DMS79 treated with DMSO at 0.1 percent for 48 hours (cell line): ENCODE data around the gene RNU1-3.
A peak's percentile ranks its signal among the peaks of the same experiment; 100 is the strongest.
"Not testable (repeated sequence)": the region's sequence is repeated elsewhere in the genome, so short reads cannot be mapped to it uniquely, and the experiment has no call there.

Experiments
- DNase-seq: peaks from one replicate; lab custom pipeline; 2025; lab: John Stamatoyannopoulos, UW

RNU1-3 gene

GRCh38 chr1:16666502-16667413 lies at the start of gene RNU1-3:
TSS of gene RNU1-3 (minus strand) at chr1:16666948.
- DNase-seq = not testable (repeated sequence)

- DNase-seq = not testable (repeated sequence)
Observed at GRCh38 chr1:16713480-16713879, 46.7 kb upstream of the RNU1-3 start.

GRCh38 chr1:16712984-16713383 lies 46.2 kb upstream of the RNU1-3 start:
- DNase-seq = not testable (repeated sequence)

- DNase-seq = not testable (repeated sequence)
Observed at GRCh38 chr1:16712582-16712981, 45.8 kb upstream of the RNU1-3 start.

- DNase-seq = not testable (repeated sequence)
Observed at GRCh38 chr1:16712131-16712530, 45.4 kb upstream of the RNU1-3 start.

- DNase-seq = not testable (repeated sequence)
Observed at GRCh38 chr1:16710618-16711017, 43.9 kb upstream of the RNU1-3 start.

- DNase-seq = peak; percentile 79
Observed at GRCh38 chr1:16709659-16710087, 42.9 kb upstream of the RNU1-3 start.

GRCh38 chr1:16708704-16709103 lies 42.0 kb upstream of the RNU1-3 start:
- not testable (repeated sequence) for DNase-seq

- not testable (repeated sequence) for DNase-seq
Observed at GRCh38 chr1:16707130-16708093, 40.7 kb upstream of the RNU1-3 start.

- not testable (repeated sequence) for DNase-seq
Observed at GRCh38 chr1:16706302-16706701, 39.6 kb upstream of the RNU1-3 start.

GRCh38 chr1:16704502-16705100 lies 37.9 kb upstream of the RNU1-3 start:
- not testable (repeated sequence) for DNase-seq

GRCh38 chr1:16704076-16704475 lies 37.3 kb upstream of the RNU1-3 start:
- not testable (repeated sequence) for DNase-seq

- DNase-seq = not testable (repeated sequence)
Observed at GRCh38 chr1:16703602-16704001, 36.9 kb upstream of the RNU1-3 start.

GRCh38 chr1:16703141-16703540 lies 36.4 kb upstream of the RNU1-3 start:
- not testable (repeated sequence) for DNase-seq

GRCh38 chr1:16702280-16702679 lies 35.5 kb upstream of the RNU1-3 start:
- not testable (repeated sequence) for DNase-seq

- DNase-seq = not testable (repeated sequence)
Observed at GRCh38 chr1:16701189-16701588, 34.4 kb upstream of the RNU1-3 start.

- not testable (repeated sequence) for DNase-seq
Observed at GRCh38 chr1:16700138-16700895, 33.6 kb upstream of the RNU1-3 start.

- DNase-seq = not testable (repeated sequence)
Observed at GRCh38 chr1:16699440-16699839, 32.7 kb upstream of the RNU1-3 start.

GRCh38 chr1:16697152-16697551 lies 30.4 kb upstream of the RNU1-3 start:
- not testable (repeated sequence) for DNase-seq

GRCh38 chr1:16696507-16697150 lies 29.9 kb upstream of the RNU1-3 start:
- DNase-seq = not testable (repeated sequence)
